PFSK-1 (cell line): Measurements from ENCODE around the gene RIT1.

Experiments used
- FOXP2 ChIP-seq: optimal IDR thresholded peaks from 2 replicates; pipeline ENCODE3; 2011; ENCODE audit warnings: borderline replicate concordance, control low read depth, inconsistent platforms; ENCODE audit not compliant: insufficient read depth; ENCODE audit errors: extremely low read length, extremely low read depth
- POLR2AphosphoS5 ChIP-seq: IDR thresholded peaks from 2 replicates; pipeline ENCODE4 v1.6.1; 2012; ENCODE audit warnings: low read depth, mild to moderate bottlenecking, control low read depth, low read length, moderate library complexity
- SIN3A ChIP-seq: IDR thresholded peaks from 2 replicates; pipeline ENCODE4 v1.6.1; 2012; ENCODE audit warnings: mild to moderate bottlenecking, low read length, moderate library complexity, borderline replicate concordance; ENCODE audit not compliant: insufficient read depth
- TAF1 ChIP-seq: IDR thresholded peaks from 2 replicates; pipeline ENCODE4 v1.6.1; 2012; ENCODE audit warnings: low read length, control low read depth, borderline replicate concordance; ENCODE audit not compliant: insufficient read depth
- TF ChIP-seq, protein P1 (sequence below), 2 experiments: IDR thresholded peaks; 2 replicates each; pipeline versions ENCODE4 v1.6.1 to v1.8.0; 2011 to 2012; ENCODE audit warnings: low read depth in 2 of 2, low read length in 2 of 2, control low read depth in 1 of 2, inconsistent platforms in 1 of 2, mild to moderate bottlenecking in 1 of 2, moderate library complexity in 1 of 2; ENCODE audit not compliant: insufficient read depth in 1 of 2

RIT1 gene

DNA sequence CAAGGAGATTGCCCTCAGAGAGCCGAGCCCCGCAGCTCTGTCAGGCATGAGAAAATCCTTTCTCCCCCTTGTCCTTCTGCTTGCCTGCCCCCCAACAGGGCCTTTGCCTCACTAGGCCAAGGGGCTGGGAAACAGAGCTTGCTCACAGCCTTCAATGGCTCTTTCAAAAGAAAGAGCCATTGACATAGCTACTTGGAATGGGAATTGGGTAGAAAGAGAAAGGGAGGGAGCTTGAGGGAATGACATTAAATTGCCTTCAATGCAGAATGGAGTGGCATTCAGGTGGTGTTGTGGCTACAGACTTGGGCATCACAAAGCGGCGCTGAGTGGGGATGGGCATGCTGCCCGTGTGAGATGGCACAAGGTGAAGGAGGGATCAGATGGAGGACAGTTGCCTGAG is 38.6 kb downstream of the RIT1 start:
- TF ChIP-seq POLR2AphosphoS5 (no peak), SIN3A (no peak), TAF1 (no peak), FOXP2 (no peak)
- TF ChIP-seq, protein P1, sequence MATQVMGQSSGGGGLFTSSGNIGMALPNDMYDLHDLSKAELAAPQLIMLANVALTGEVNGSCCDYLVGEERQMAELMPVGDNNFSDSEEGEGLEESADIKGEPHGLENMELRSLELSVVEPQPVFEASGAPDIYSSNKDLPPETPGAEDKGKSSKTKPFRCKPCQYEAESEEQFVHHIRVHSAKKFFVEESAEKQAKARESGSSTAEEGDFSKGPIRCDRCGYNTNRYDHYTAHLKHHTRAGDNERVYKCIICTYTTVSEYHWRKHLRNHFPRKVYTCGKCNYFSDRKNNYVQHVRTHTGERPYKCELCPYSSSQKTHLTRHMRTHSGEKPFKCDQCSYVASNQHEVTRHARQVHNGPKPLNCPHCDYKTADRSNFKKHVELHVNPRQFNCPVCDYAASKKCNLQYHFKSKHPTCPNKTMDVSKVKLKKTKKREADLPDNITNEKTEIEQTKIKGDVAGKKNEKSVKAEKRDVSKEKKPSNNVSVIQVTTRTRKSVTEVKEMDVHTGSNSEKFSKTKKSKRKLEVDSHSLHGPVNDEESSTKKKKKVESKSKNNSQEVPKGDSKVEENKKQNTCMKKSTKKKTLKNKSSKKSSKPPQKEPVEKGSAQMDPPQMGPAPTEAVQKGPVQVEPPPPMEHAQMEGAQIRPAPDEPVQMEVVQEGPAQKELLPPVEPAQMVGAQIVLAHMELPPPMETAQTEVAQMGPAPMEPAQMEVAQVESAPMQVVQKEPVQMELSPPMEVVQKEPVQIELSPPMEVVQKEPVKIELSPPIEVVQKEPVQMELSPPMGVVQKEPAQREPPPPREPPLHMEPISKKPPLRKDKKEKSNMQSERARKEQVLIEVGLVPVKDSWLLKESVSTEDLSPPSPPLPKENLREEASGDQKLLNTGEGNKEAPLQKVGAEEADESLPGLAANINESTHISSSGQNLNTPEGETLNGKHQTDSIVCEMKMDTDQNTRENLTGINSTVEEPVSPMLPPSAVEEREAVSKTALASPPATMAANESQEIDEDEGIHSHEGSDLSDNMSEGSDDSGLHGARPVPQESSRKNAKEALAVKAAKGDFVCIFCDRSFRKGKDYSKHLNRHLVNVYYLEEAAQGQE (IDR thresholded peaks at IDR 0.05; ENCODE audit: insufficient read depth in 1 of 2, low read depth in 2 of 2, low read length in 2 of 2) = no peak

DNA sequence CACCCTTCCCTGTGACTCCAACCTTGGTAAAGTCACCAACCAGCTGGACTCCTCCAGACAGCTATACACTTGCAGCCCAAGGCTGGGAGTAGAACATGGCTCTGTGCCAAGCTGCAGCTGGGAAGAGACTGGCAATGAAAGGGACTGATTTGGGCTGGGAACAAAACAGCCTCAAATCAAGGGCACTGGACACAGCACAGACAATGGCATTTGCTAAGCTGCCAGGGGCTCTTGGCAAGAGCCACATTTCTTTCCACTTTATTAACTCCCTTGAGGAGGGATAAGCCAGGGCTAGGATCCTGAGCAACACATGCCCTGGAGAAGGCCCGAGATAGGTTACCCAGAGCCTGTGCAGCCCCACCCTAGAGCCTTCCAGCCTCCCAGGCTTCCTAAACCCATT is 39.8 kb downstream of the RIT1 start:
- TF ChIP-seq TAF1 = no peak
- TF ChIP-seq, protein P1 (IDR thresholded peaks at IDR 0.05; ENCODE audit: insufficient read depth in 1 of 2, low read depth in 2 of 2, low read length in 2 of 2) = no peak

DNA sequence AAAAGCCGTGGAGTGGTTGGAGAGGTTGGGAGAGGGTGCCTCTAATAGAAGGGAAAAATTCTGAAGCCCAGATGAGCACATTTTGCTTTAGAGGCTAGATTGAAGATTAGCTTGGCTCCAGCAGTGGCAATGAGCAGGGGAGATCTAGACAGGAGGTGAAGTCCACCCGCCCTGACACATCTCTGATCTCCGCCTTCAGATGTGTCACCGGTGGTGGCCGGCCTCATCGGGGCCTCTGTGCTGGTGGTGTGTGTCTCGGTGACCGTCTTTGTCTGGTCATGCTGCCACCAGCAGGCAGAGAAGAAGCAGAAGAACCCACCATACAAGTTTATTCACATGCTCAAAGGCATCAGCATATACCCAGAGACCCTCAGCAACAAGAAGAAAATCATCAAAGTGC is 43.4 kb downstream of the RIT1 start:
- no peak for TF ChIP-seq TAF1

DNA sequence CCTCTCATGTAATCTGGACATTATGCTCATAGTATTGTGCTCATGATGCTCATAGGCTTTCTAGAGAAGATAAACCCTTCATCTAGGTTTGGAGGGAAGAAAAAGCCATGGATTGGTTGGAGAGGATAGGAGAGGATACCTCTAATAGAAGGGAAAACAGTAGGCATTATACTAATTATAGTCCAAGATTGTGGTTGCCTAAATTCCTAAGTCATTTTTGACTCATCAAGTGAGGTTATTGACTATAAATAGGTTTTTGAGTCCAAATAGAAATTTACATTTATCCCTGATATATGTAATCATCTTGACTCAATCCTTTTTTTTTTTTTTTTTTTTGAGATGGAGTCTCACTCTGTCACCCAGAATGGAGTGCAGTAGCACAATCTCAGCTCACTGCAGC is 46.8 kb downstream of the RIT1 start:
- TF ChIP-seq POLR2AphosphoS5 (no peak), FOXP2 (no peak), TAF1 (no peak), SIN3A (no peak)
- TF ChIP-seq, protein P1 (IDR thresholded peaks at IDR 0.05; ENCODE audit: insufficient read depth in 1 of 2, low read depth in 2 of 2, low read length in 2 of 2) = no peak

DNA sequence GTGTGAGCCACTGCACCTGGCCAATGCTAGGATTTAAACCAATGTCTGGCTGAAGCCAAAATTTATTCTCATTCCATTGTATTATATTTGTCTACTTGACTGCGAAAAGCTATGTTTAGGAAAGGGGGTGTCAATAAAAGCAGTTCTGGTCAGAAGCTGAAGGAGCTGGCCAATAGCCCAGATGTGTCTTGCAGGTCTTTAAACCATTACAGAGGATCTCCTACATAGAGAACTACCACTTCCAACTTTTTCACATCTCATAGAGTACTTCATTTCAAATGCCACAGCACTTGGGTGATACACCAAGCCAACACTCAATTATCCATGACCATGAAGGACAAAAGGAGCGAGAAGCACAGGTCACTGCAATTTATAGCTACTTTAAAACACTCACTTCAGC is 49.3 kb downstream of the RIT1 start:
- TF ChIP-seq POLR2AphosphoS5 = no peak
- TF ChIP-seq SIN3A = no peak
- TF ChIP-seq FOXP2 = no peak
- TF ChIP-seq, protein P1 (IDR thresholded peaks at IDR 0.05; ENCODE audit: insufficient read depth in 1 of 2, low read depth in 2 of 2, low read length in 2 of 2) = no peak
- no peak for TF ChIP-seq TAF1
